HT-29 (cell line): ENCODE measurements around the gene ACSM2B. TPM values are rescaled to one million over a fixed set of nuclear protein-coding genes. Genes with fewer than 3 reads are reported as not detected.
"Not testable (repeated sequence)": the region's sequence is repeated elsewhere in the genome, so short reads cannot be mapped to it uniquely, and the experiment has no call there.

Experiments
- DNase-seq: peaks from one replicate; pipeline ENCODE4 v3.0.0-alpha.2; 2015; ENCODE audit warnings: low spot score
- small RNA-seq: library from RNA; depleted of rRNA; stranded (forward); fragments of <200 nt; gene quantifications from one replicate; pipeline ENCODE3, GENCODE V24; 2014
- total RNA-seq: library from RNA; depleted of rRNA; stranded (reverse); fragments of >200 nt; shearing (Covaris generic); gene quantifications from 2 replicates; pipeline ENCODE4 v1.2.3, GENCODE V29; 2014; rRNA removed

Gene ACSM2B
- total RNA-seq, 1 experiment from 2014 or later = not detected

DNA sequence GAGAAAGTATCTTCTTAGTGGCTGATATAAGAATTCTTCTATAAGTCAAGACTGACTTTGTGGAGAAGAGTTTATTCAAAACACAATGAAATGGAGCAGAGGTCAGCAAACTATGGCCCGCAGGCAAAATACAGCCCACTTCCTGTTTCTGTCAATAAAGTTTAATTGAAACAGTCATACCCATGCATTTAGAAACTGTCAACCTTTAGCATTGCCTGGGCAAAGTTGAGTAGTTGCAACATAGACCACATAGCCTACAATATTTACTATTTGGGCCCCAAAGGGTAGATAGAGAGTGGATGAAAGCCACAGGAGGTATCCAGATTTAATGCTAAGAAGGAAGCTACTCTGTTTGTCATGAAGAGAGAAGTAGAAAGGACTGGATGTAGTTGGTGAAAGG is 38.0 kb downstream of the ACSM2B start:
- no peak for DNase-seq

DNA sequence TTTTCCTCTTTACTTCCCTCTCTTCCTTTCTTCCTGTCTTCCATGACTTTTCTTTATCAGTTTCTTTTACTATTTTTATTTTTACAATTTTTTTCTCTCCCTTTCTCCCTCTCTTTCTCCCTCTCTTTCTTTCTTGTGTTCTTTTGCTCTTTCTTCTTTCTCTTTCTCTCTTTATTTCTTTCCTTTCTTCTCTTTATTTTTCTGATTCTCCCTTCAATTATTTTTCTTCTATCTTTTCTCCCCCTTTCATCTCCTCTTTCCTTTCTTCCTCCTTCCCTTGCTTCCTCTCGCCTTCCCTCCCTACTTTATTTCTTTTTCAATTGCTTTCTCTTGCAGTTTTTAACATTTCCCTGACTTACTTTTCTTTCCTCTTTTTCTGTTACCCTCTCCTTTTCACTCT is 39.5 kb downstream of the ACSM2B start:
- not testable (repeated sequence) for DNase-seq

DNA sequence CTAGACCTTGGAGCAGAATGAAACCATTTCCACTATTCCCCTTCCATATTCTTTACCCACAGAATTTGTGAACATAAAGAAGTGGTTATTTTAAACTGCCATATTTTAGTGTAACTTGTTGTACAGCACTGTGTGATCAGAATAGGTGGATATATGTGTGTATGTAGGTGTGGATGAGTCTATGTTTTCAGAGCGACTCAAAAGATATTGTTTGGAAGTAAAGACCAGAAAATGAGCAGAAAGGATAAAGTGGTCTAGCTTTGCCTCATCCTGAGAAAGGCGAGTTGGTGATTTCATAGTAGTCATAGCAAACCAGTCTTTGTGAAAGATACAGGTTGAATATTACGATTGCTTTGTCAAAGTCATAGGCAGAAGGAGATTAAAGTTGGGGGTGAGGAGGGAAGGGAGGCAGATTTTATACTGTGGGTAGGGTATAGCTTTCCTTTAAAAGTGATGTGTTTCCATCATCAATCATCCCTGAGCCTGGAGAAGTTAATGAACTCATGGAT is 43.8 kb downstream of the ACSM2B start:
- not testable (repeated sequence) for DNase-seq

DNA sequence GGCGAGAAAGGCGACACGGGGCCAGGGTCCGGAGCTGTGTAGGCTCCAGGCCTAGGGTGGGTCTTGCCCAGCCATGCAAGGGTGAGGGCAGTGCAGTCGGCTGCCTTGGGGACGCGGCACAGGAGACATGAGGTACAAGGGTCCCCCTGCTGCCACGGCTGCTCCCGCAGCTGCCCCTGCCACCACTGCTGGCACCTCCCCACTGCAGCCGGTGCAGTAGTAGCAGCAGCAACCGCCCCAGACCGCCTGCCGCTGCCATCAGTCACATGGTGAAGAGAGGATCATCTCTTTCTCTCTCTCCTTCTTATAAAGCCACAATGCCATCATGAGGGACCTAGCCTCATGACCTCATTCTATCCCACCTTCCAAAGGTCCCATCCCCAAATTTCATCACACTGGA is 44.4 kb downstream of the ACSM2B start:
- DNase-seq = not testable (repeated sequence)

DNA sequence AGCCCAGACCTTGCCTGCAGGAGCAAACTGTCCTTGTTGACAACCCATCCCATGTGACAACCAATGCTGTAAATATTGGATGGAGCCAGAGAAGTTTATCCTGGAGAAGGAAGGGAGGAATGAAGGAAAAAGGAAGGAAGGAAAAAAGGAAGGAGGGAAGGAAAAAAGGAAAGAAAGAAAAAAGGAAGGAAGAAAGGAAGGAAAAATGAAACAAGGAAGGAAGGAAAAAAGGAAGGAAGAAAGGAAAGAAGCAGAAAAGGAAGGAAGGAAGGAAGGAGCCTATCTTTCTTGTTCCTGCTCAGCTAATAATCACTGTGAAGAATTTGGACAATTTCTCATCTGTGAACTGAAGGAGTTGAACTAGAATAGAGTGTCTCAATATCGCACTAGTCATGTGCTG is 56.1 kb downstream of the ACSM2B start:
- no peak for DNase-seq

DNA sequence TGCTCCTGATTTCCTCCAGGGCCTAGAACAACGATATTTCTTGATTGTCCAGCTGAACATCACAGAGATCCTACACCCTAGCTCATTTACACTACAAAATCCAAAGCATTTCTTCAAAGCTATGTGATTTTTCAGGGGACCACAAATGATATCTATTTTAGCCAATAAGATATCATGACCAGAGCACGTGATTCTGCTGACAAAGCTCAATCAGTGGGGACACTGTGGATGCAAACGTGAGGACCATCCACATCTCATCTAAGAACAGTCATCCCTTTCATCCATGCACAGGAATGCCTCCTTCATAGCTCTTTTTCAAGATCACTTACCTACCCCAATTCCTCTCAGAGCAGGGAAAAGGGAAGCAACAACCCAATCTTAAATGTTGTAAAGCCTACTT is 56.9 kb downstream of the ACSM2B start:
- DNase-seq = no peak

DNA sequence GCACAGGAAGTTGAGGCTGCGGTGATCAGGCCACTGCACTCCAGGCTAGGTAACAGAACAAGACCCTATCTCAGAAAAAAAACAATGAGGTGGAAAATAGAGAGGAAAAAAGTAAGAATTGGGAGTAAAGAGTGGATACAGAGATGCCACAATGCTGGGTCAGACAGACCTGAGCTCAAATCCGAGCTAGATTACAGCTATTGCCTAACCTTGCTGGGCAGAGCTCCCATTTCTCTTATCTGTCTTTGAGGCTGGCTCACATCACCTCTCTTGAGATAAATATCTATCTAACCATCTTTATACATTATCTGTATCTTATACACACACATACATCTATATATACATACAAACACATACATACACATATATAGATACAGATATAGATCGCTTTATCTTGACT is 59.0 kb downstream of the ACSM2B start:
- no peak for DNase-seq

DNA sequence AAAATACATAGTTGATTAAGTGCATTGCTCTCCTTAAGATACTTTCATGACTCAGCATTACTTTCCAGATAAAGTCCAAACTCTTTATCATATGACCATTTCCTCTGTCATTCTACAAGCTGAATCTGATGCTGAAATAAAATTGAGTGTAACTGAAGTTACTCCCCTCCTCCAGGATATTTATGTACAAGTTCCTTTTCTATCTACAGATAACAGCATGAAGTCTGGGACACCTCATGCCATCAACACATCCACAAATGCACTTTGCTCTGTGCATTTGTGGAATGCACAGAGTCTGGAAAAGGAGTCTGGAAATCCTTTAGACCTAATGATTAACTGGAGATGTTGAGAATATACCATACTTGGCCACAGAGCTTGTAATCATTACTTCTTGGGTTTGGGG is 60.5 kb downstream of the ACSM2B start:
- no peak for DNase-seq

DNA sequence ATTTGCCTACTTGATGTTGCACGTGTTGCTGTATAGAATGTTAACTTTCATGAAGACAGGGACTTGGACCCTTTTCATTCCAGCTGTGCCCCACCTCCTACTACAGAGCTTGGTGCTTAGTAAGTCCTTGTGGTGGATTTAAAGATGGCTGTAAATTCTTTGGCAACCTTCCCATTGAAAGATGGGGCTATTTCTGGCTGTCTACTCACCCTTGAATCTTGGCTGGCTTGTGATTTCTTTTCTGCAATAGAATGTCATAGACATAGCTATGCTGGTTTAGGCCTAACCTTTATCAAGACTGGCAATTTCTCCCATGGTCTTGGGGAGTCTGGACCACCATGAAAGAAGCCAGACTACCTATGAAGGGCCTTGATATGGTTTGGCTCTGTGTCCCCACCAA is 65.8 kb downstream of the ACSM2B start:
- DNase-seq = no peak

DNA sequence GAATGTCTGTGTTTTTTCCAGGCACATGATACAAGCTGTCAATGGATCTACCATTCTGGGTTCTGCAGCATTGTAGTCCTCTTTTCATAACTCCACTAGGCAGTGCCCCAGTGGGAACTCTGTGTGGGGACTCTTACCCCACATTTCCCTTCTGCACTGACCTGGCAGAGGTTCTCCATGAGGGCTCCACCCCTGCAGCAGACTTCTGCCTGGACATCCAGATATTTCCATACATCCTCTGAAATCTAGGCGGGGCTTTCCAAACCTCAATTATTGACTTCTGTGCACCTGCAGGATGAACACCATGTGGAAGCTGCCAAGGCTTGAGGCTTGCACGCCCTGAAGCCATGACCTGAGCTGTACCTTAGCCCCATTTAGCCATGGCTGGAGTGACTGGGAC is 68.9 kb downstream of the ACSM2B start:
- no peak for DNase-seq

DNA sequence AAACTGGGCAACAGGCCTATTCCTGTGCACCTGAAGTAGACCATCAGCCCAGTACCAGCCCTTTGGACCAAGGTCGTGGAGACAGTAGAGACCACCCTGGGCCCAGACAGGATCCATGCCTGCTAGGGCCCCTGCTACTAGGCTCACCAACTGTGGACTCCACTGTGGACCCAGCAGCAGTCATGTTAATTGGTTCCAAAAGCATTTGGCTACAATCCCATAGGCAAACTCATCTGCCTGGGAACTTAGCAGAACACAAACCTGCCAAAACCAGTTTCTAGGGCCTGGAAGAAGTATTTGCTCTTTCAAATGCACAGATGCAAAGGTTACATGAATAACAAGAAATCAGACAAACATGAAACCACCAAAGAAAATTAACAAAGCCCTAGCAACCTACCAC is 71.7 kb downstream of the ACSM2B start:
- no peak for DNase-seq

DNA sequence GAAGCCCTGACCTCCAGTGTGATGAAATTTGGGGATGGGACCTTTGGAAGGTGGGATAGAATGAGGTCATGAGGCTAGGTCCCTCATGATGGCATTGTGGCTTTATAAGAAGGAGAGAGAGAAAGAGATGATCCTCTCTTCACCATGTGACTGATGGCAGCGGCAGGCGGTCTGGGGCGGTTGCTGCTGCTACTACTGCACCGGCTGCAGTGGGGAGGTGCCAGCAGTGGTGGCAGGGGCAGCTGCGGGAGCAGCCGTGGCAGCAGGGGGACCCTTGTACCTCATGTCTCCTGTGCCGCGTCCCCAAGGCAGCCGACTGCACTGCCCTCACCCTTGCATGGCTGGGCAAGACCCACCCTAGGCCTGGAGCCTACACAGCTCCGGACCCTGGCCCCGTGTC is 84.7 kb downstream of the ACSM2B start:
- not testable (repeated sequence) for DNase-seq

DNA sequence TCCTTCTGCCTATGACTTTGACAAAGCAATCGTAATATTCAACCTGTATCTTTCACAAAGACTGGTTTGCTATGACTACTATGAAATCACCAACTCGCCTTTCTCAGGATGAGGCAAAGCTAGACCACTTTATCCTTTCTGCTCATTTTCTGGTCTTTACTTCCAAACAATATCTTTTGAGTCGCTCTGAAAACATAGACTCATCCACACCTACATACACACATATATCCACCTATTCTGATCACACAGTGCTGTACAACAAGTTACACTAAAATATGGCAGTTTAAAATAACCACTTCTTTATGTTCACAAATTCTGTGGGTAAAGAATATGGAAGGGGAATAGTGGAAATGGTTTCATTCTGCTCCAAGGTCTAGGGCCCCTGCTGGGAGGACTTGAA is 85.2 kb downstream of the ACSM2B start:
- DNase-seq = not testable (repeated sequence)

Small RNAs within 50 kb of the gene (small RNA-seq; reads per million reads assigned to genes)
- gene AC141273.3 = not detected

Other genes with a start within 250 kb of the ACSM2B start
- not detected in 2 replicates for gene GP2, start 248.9 kb downstream of the ACSM2B start, total RNA-seq
- not detected in 2 replicates for gene UMOD, start 223.7 kb downstream of the ACSM2B start, total RNA-seq
- gene PDILT, start 171.6 kb downstream of the ACSM2B start, total RNA-seq = not detected in 2 replicates
- gene ACSM5, start 166.8 kb downstream of the ACSM2B start, total RNA-seq = not detected in 2 replicates
- not detected in 2 replicates for gene ACSM2A, start 124.8 kb downstream of the ACSM2B start, total RNA-seq
- gene ACSM1, start 121.3 kb upstream of the ACSM2B start, total RNA-seq = not detected in 2 replicates
- gene THUMPD1, start 165.5 kb upstream of the ACSM2B start, total RNA-seq = 51.8 and 55.4 TPM in 2 replicates
- 15.8 and 19.2 TPM in 2 replicates for gene ACSM3, start 187.6 kb upstream of the ACSM2B start, total RNA-seq
- 11.9 and 17.8 TPM in 2 replicates for gene ERI2, start 230.1 kb upstream of the ACSM2B start, total RNA-seq
- 5.8 and 6.5 TPM in 2 replicates for gene REXO5, start 230.2 kb upstream of the ACSM2B start, total RNA-seq